ENCODE measurements around the gene LRMDA. TPM values are rescaled to one million over a fixed set of nuclear protein-coding genes. Genes with fewer than 3 reads are reported as not detected.

Gene LRMDA
- total RNA-seq, 4 donors from 2014 or later, result 0.76 to 6.4 (median 1.3) TPM

GRCh38 chr10:76265441-76266113 is 834.2 kb downstream of the LRMDA start:
- no peak for TF ChIP-seq POLR2A (IDR thresholded peaks at IDR 0.05)
- TF ChIP-seq CTCF (IDR thresholded peaks at IDR 0.05), result no peak
- 71 to 72% methylated on average over 4 of the region's 4 CpGs for WGBS, 2 donors
- no peak overlapping the region for H3K4me3 ChIP-seq (ENCODE audit: low read depth, poor library complexity, severe bottlenecking)
- DNase-seq (ENCODE audit: low spot score in 2 of 2), result no peak
- intact Hi-C loops (cut with DNase I; ENCODE audit: low total_unique reads), result no loop called here

- no peak overlapping the region for H3K4me3 ChIP-seq (ENCODE audit: low read depth, poor library complexity, severe bottlenecking)
- no peak for TF ChIP-seq POLR2A (IDR thresholded peaks at IDR 0.05)
- no peak for TF ChIP-seq CTCF (IDR thresholded peaks at IDR 0.05)
- no peak for DNase-seq (ENCODE audit: low spot score in 2 of 2)
- intact Hi-C loops (cut with DNase I; ENCODE audit: low total_unique reads), result no loop called here
- WGBS, 2 donors, result 71% methylated on average over 5 of the region's 5 CpGs
Observed at GRCh38 chr10:76268530-76268929, 837.1 kb downstream of the LRMDA start.

GRCh38 chr10:76268954-76269353 is 837.5 kb downstream of the LRMDA start:
- no peak for TF ChIP-seq CTCF (IDR thresholded peaks at IDR 0.05)
- H3K4me3 ChIP-seq (ENCODE audit: low read depth, poor library complexity, severe bottlenecking), result no peak overlapping the region
- DNase-seq (ENCODE audit: low spot score in 2 of 2), result no peak
- 78 to 89% methylated on average over 5 of the region's 5 CpGs for WGBS, 2 donors
- intact Hi-C loops (cut with DNase I; ENCODE audit: low total_unique reads), result no loop called here

- intact Hi-C loops (cut with DNase I; ENCODE audit: low total_unique reads), result no loop called here
- TF ChIP-seq CTCF (IDR thresholded peaks at IDR 0.05) (no peak), POLR2A (IDR thresholded peaks at IDR 0.05) (no peak)
- no peak overlapping the region for H3K4me3 ChIP-seq (ENCODE audit: low read depth, poor library complexity, severe bottlenecking)
- 72 to 83% methylated on average over 5 of the region's 5 CpGs for WGBS, 2 donors
- DNase-seq (ENCODE audit: low spot score in 2 of 2), result no peak
Observed at GRCh38 chr10:76270464-76270863, 839.0 kb downstream of the LRMDA start.

- intact Hi-C loops (cut with DNase I; ENCODE audit: low total_unique reads), result no loop called here
- TF ChIP-seq POLR2A (IDR thresholded peaks at IDR 0.05), result no peak
- TF ChIP-seq CTCF (IDR thresholded peaks at IDR 0.05), result no peak
- DNase-seq (ENCODE audit: low spot score in 2 of 2), result no peak
- H3K4me3 ChIP-seq (ENCODE audit: low read depth, poor library complexity, severe bottlenecking), result no peak overlapping the region
Observed at GRCh38 chr10:76274933-76275332, 843.5 kb downstream of the LRMDA start.
